HL-60/S4 treated with retinoic acid at 250 ng/mL for 4 days and 3 days (cell line): ENCODE data around the gene CPEB1.

Experiments used
- in situ Hi-C: fragments of 300-500 bp; cut with MboI; formaldehyde crosslinking; loops from 2 replicates; pipeline ENCODE4 v1.7.0; 2022; ENCODE audit warnings: low sequenced_read_pairs

Gene CPEB1

GRCh38 chr15:82548700-82549099, 98.5 kb downstream of the CPEB1 start:
- in situ Hi-C loops, result loop anchor here (25.0 kb wide), 2 partner anchors 289 to 564 kb away; partner anchors contain the start of gene TM6SF1

- in situ Hi-C loops, result loop anchor here (25.0 kb wide), 2 partner anchors 292 to 567 kb away; partner anchors contain the start of gene TM6SF1
These were observed 101.7 kb downstream of the CPEB1 start for GRCh38 chr15:82545478-82545877.

- in situ Hi-C loops, result loop anchor here (25.0 kb wide), 2 partner anchors 292 to 567 kb away; partner anchors contain the start of gene TM6SF1
These were observed 102.2 kb downstream of the CPEB1 start for GRCh38 chr15:82545002-82545401.

GRCh38 chr15:82544431-82544830, 102.7 kb downstream of the CPEB1 start:
- in situ Hi-C loops, result loop anchor here (25.0 kb wide), 2 partner anchors 293 to 568 kb away; partner anchors contain the start of gene TM6SF1

- in situ Hi-C loops, result loop anchor here (25.0 kb wide), 2 partner anchors 294 to 569 kb away; partner anchors contain the start of gene TM6SF1
These were observed 104.0 kb downstream of the CPEB1 start for GRCh38 chr15:82543160-82543559.

GRCh38 chr15:82540984-82541431, 106.2 kb downstream of the CPEB1 start:
- in situ Hi-C loops, result loop anchor here (25.0 kb wide), 2 partner anchors 296 to 571 kb away; partner anchors contain the start of gene TM6SF1

GRCh38 chr15:82540055-82540983, 106.8 kb downstream of the CPEB1 start, which contains the start of gene RPS17:
TSS of gene RPS17 (minus strand) at chr15:82540457. CDS start at chr15:82540428, 29 bp downstream.
- in situ Hi-C loops, result loop anchor here (25.0 kb wide), 2 partner anchors 297 to 572 kb away; partner anchors contain the start of gene TM6SF1

- in situ Hi-C loops, result loop anchor here (10.0 to 25.0 kb wide), 3 partner anchors 298 to 573 kb away; partner anchors contain the start of gene TM6SF1
These were observed 107.5 kb downstream of the CPEB1 start for GRCh38 chr15:82539691-82540054.

- in situ Hi-C loops, result loop anchor here (10.0 to 25.0 kb wide), 3 partner anchors 298 to 573 kb away; partner anchors contain the start of gene TM6SF1
These were observed 108.0 kb downstream of the CPEB1 start for GRCh38 chr15:82538961-82539690.

GRCh38 chr15:82537351-82537908, 109.7 kb downstream of the CPEB1 start:
- in situ Hi-C loops, result loop anchor here (10.0 to 25.0 kb wide), 3 partner anchors 300 to 575 kb away; partner anchors contain the start of gene TM6SF1

GRCh38 chr15:82536409-82537350, 110.5 kb downstream of the CPEB1 start:
- in situ Hi-C loops, result loop anchor here (10.0 to 25.0 kb wide), 3 partner anchors 301 to 576 kb away; partner anchors contain the start of gene TM6SF1

- in situ Hi-C loops, result loop anchor here (10.0 to 25.0 kb wide), 3 partner anchors 302 to 577 kb away; partner anchors contain the start of gene TM6SF1
These were observed 111.4 kb downstream of the CPEB1 start for GRCh38 chr15:82535566-82536408.

GRCh38 chr15:82535151-82535550, 112.0 kb downstream of the CPEB1 start:
- in situ Hi-C loops, result loop anchor here (10.0 to 25.0 kb wide), 3 partner anchors 302 to 577 kb away; partner anchors contain the start of gene TM6SF1

- in situ Hi-C loops, result loop anchor here (10.0 to 25.0 kb wide), 3 partner anchors 303 to 578 kb away; partner anchors contain the start of gene TM6SF1
These were observed 112.7 kb downstream of the CPEB1 start for GRCh38 chr15:82534457-82534861.

GRCh38 chr15:82533801-82534200, 113.4 kb downstream of the CPEB1 start:
- in situ Hi-C loops, result loop anchor here (10.0 to 25.0 kb wide), 3 partner anchors 304 to 578 kb away; partner anchors contain the start of gene TM6SF1

- in situ Hi-C loops, result loop anchor here (10.0 to 25.0 kb wide), 3 partner anchors 304 to 579 kb away; partner anchors contain the start of gene TM6SF1
These were observed 114.1 kb downstream of the CPEB1 start for GRCh38 chr15:82532991-82533481.

- in situ Hi-C loops, result loop anchor here (10.0 to 25.0 kb wide), 3 partner anchors 305 to 580 kb away; partner anchors contain the start of gene TM6SF1
These were observed 114.7 kb downstream of the CPEB1 start for GRCh38 chr15:82532383-82532990.
